ENCODE measurements around the gene ZNF578. TPM values are rescaled to one million over a fixed set of nuclear protein-coding genes. Genes with fewer than 3 reads are reported as not detected.
"Not testable (repeated sequence)": the region's sequence is repeated elsewhere in the genome, so short reads cannot be mapped to it uniquely, and the experiment has no call there.

The ZNF578 gene
- total and polyA plus RNA-seq, 2 of the 8 experiments (the other 6 are each of a cell fraction or from before 2014, with no cell fraction given), result 1.6 to 4.2 TPM

DNA sequence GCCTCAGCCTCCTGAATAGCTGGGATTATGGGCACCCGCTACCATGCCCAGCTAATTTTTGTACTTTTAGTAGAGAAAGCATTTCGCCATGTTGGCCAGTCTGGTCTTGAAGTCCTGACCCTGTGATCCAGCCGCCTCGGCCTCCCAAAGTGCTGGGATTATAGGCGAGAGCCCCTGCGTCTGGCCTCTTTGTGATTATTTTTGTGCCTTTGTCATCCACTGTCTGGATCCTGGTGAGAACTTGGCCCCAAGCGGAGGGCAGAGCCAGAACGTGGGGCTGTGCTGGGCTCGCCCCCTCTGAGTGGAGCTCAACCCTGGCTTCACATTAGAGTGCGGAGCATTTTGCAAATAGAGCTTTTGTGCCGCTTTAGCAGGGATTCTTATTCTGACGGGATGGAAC, 47.6 kb downstream of the ZNF578 start:
- H3K9ac ChIP-seq (replicated peaks in 1 of 4; ENCODE audit: extremely low read depth in 1 of 4, low read depth in 3 of 4, low read length in 3 of 4); H3K4me1 ChIP-seq (replicated peaks in 1 of 4; ENCODE audit: control insufficient read depth in 3 of 4, insufficient read depth in 4 of 4, low read length in 3 of 4); DNase-seq (ENCODE audit: low read depth in 1 of 2, low spot score in 2 of 2); H4K91ac ChIP-seq (replicated peaks; ENCODE audit: insufficient read length, low read length); H2BK15ac ChIP-seq (ENCODE audit: low read length); H4K5ac ChIP-seq (ENCODE audit: insufficient read length, low read depth, low read length); POLR2A ChIA-PET (ENCODE audit: partially characterized antibody); FAIRE-seq; H2BK120ac ChIP-seq (replicated peaks; ENCODE audit: low read depth, low read length); H3K27ac ChIP-seq (ENCODE audit: low read depth, low read length); H2BK20ac ChIP-seq (ENCODE audit: low read length); H3K23me2 ChIP-seq (ENCODE audit: low read depth, low read length); H4K20me1 ChIP-seq (replicated peaks in 1 of 2; ENCODE audit: control insufficient read depth in 1 of 2, insufficient read depth in 2 of 2, low read length in 2 of 2); H2BK5ac ChIP-seq (ENCODE audit: low read depth, low read length); H3K56ac ChIP-seq (replicated peaks; ENCODE audit: insufficient read length, low read depth, low read length); H3K36me3 ChIP-seq (ENCODE audit: control insufficient read depth in 2 of 4, insufficient read depth in 4 of 4, low read length in 3 of 4); H2AFZ ChIP-seq (ENCODE audit: low read length); H2AK5ac ChIP-seq (ENCODE audit: low read depth, low read length); H3K4me2 ChIP-seq (ENCODE audit: insufficient read depth in 1 of 2, low read depth in 2 of 2, low read length in 2 of 2); H3K79me1 ChIP-seq (ENCODE audit: low read depth, low read length); H3K23ac ChIP-seq (ENCODE audit: insufficient read length); H3K9me3 ChIP-seq (ENCODE audit: insufficient read depth in 2 of 2, low read depth in 1 of 2, low read length in 1 of 2); H3K18ac ChIP-seq (ENCODE audit: extremely low read depth, low read length); H3K79me2 ChIP-seq (ENCODE audit: control insufficient read depth in 1 of 2, insufficient read depth in 2 of 2, low read length in 2 of 2); H3K4me3 ChIP-seq (ENCODE audit: extremely low read depth in 1 of 4, insufficient read depth in 2 of 4, low read depth in 3 of 4, low read length in 4 of 4); H3K14ac ChIP-seq (ENCODE audit: insufficient read length); H4K8ac ChIP-seq (ENCODE audit: extremely low read depth, insufficient read depth, low read length); H3K4ac ChIP-seq (replicated peaks; ENCODE audit: insufficient read length, low read depth, low read length); H2BK12ac ChIP-seq (ENCODE audit: low read depth, low read length): not testable (repeated sequence)
- CTCF ChIA-PET (ENCODE audit: partially characterized antibody), result interaction anchor here (0.5 to 0.8 kb wide), 2 partner anchors 13 to 101 kb away, joined by 3 to 4 read pairs; no protein-coding TSS in a partner anchor
- WGBS, 2 experiments (ENCODE audit: extremely low coverage in 1 of 2, insufficient coverage in 1 of 2, insufficient read length in 1 of 2, insufficient replicate concordance in 2 of 2, low coverage in 1 of 2, low lambda C conversion rate in 2 of 2, missing lambda C conversion rate in 1 of 2), result 39% methylated on average over 11 of the region's 12 CpGs; no CpG with 5 or more reads in 1 of the 2 experiments
- H3K27me3 ChIP-seq (replicated peaks in 1 of 4; ENCODE audit: control insufficient read depth in 3 of 4, extremely low read depth in 1 of 4, insufficient read depth in 3 of 4, low read length in 3 of 4), result peaks cover 3 to 35% (median 27%) of the 10 kb centered on the region in 4 experiments

Measured in H1 (cell line).